H9 (cell line): ENCODE measurements around the gene ABCA3. TPM values are rescaled to one million over a fixed set of nuclear protein-coding genes. Genes with fewer than 3 reads are reported as not detected.
"Not testable (repeated sequence)": the region's sequence is repeated elsewhere in the genome, so short reads cannot be mapped to it uniquely, and the experiment has no call there.

ENCODE experiments used
- DNase-seq: peaks from one replicate; pipeline ENCODE4 v3.0.0-alpha.2; 2017
- H2AFZ ChIP-seq: one replicate; pipeline ENCODE4 v1.6.1; 2013; ENCODE audit warnings: mild to moderate bottlenecking, low read length, control low read depth, moderate library complexity
- H2AK5ac ChIP-seq: 2 replicates; pipeline ENCODE4 v1.6.1; 2013; ENCODE audit warnings: low read length, control low read depth, mixed read lengths; ENCODE audit not compliant: insufficient read length
- H2BK120ac ChIP-seq: one replicate; pipeline ENCODE4 v1.6.1; 2013; ENCODE audit warnings: low read depth, mild to moderate bottlenecking, low read length, control low read depth, inconsistent platforms; ENCODE audit not compliant: poor library complexity, severe bottlenecking
- H2BK12ac ChIP-seq: 2 replicates; pipeline ENCODE4 v1.6.1; 2013; ENCODE audit warnings: low read length, control low read depth, mixed read lengths, low read depth; ENCODE audit not compliant: insufficient read length
- H2BK15ac ChIP-seq: 2 replicates; pipeline ENCODE4 v1.6.1; 2013; ENCODE audit warnings: low read depth, low read length, control low read depth
- H2BK20ac ChIP-seq: one replicate; pipeline ENCODE4 v1.6.1; 2013; ENCODE audit warnings: low read depth, mild to moderate bottlenecking, low read length, control low read depth, inconsistent platforms; ENCODE audit not compliant: poor library complexity, severe bottlenecking
- H2BK5ac ChIP-seq: 2 replicates; pipeline ENCODE4 v1.6.1; 2013; ENCODE audit warnings: low read length, control low read depth, mixed read lengths; ENCODE audit not compliant: insufficient read length
- H3K14ac ChIP-seq: 2 replicates; pipeline ENCODE4 v1.6.1; 2013; ENCODE audit warnings: low read length, control low read depth; ENCODE audit not compliant: insufficient read depth
- H3K18ac ChIP-seq: 2 replicates; pipeline ENCODE4 v1.6.1; 2013; ENCODE audit warnings: low read depth, mild to moderate bottlenecking, mixed read lengths, low read length, control low read depth; ENCODE audit not compliant: insufficient read length
- H3K23ac ChIP-seq: 2 replicates; pipeline ENCODE4 v1.6.1; 2013; ENCODE audit warnings: low read length, control low read depth, mixed read lengths, low read depth; ENCODE audit not compliant: insufficient read length
- H3K23me2 ChIP-seq: 2 replicates; pipeline ENCODE4 v1.6.1; 2013; ENCODE audit warnings: low read depth, mild to moderate bottlenecking, mixed read lengths, low read length, control low read depth; ENCODE audit not compliant: insufficient read length, poor library complexity, severe bottlenecking
- H3K27ac ChIP-seq: 2 replicates; pipeline ENCODE4 v1.5.1; 2013; ENCODE audit warnings: low read length, control low read depth, mixed read lengths, low read depth; ENCODE audit not compliant: insufficient read length
- H3K27me3 ChIP-seq: 2 replicates; pipeline ENCODE4 v1.6.1; 2013; ENCODE audit warnings: low read length, control low read depth, inconsistent platforms; ENCODE audit not compliant: insufficient read depth
- H3K4ac ChIP-seq: 2 replicates; pipeline ENCODE4 v1.6.1; 2013; ENCODE audit warnings: low read depth, mild to moderate bottlenecking, control low read depth, inconsistent platforms, low read length, moderate library complexity
- H3K4me1 ChIP-seq: 2 replicates; pipeline ENCODE4 v1.6.1; 2013; ENCODE audit warnings: low read length, control low read depth, inconsistent platforms; ENCODE audit not compliant: insufficient read depth
- H3K4me2 ChIP-seq: 2 replicates; pipeline ENCODE4 v1.6.1; 2013; ENCODE audit warnings: low read length, control low read depth, mixed read lengths; ENCODE audit not compliant: insufficient read length, insufficient read depth
- H3K56ac ChIP-seq: 2 replicates; pipeline ENCODE4 v1.6.1; 2013; ENCODE audit warnings: low read depth, mild to moderate bottlenecking, mixed read lengths, low read length, control low read depth; ENCODE audit not compliant: insufficient read length
- H3K79me1 ChIP-seq: 2 replicates; pipeline ENCODE4 v1.6.1; 2013; ENCODE audit warnings: low read depth, mild to moderate bottlenecking, moderate library complexity, low read length, control low read depth, inconsistent platforms; ENCODE audit not compliant: insufficient read depth, poor library complexity, severe bottlenecking
- H3K79me2 ChIP-seq: 2 replicates; pipeline ENCODE4 v1.6.1; 2013; ENCODE audit warnings: low read length, control low read depth, inconsistent platforms; ENCODE audit not compliant: insufficient read depth
- H3K9ac ChIP-seq: 2 replicates; pipeline ENCODE4 v1.6.1; 2013; ENCODE audit warnings: low read length, control low read depth, mixed read lengths; ENCODE audit not compliant: insufficient read length; ENCODE audit errors: extremely low read depth
- H3K9me3 ChIP-seq: one replicate; pipeline ENCODE4 v1.6.1; 2013; ENCODE audit warnings: low read depth, low read length, inconsistent platforms; ENCODE audit not compliant: control insufficient read depth
- H3T11ph ChIP-seq: one replicate; pipeline ENCODE4 v1.6.1; 2013; ENCODE audit warnings: mild to moderate bottlenecking, low read length, control low read depth, inconsistent platforms
- H4K20me1 ChIP-seq: one replicate; pipeline ENCODE4 v1.6.1; 2013; ENCODE audit not compliant: control insufficient read depth, insufficient read length, insufficient read depth
- H4K5ac ChIP-seq: 2 replicates; pipeline ENCODE4 v1.6.1; 2013; ENCODE audit warnings: low read depth, mild to moderate bottlenecking, mixed read lengths, low read length, control low read depth; ENCODE audit not compliant: insufficient read length
- H4K8ac ChIP-seq: replicated peaks from 2 replicates; pipeline ENCODE4 v1.6.1; 2013; ENCODE audit warnings: low read length, control low read depth, mixed read lengths, low read depth; ENCODE audit not compliant: insufficient read length
- H4K91ac ChIP-seq: 2 replicates; pipeline ENCODE4 v1.6.1; 2013; ENCODE audit warnings: low read depth, mild to moderate bottlenecking, moderate library complexity, mixed read lengths, low read length, control low read depth; ENCODE audit not compliant: insufficient read length
- H3K27ac Mint-ChIP-seq, 3 experiments: 2 replicates in 2 of 3; 3 replicates in 1 of 3; pipeline ENCODE4 v1.8.0; 2020 to 2021; ENCODE audit warnings: mixed read lengths in 3 of 3, mild to moderate bottlenecking in 1 of 3, moderate library complexity in 1 of 3
- H3K27me3 Mint-ChIP-seq: 2 replicates; pipeline ENCODE4 v1.8.0; 2021; ENCODE audit warnings: low read depth, mild to moderate bottlenecking, moderate library complexity, mixed read lengths
- H3K36me3 Mint-ChIP-seq, 3 experiments: 2 replicates in 2 of 3; 3 replicates in 1 of 3; pipeline ENCODE4 v1.8.0; 2020 to 2021; ENCODE audit warnings: low read depth in 3 of 3, mixed read lengths in 3 of 3; ENCODE audit not compliant: insufficient read depth in 1 of 3
- H3K4me1 Mint-ChIP-seq, 2 experiments: 2 replicates each; pipeline ENCODE4 v1.8.0; 2020; ENCODE audit warnings: mixed read lengths in 2 of 2
- H3K4me3 Mint-ChIP-seq, 2 experiments: 2 replicates in 1 of 2; 3 replicates in 1 of 2; pipeline ENCODE4 v1.8.0; 2020 to 2021; ENCODE audit warnings: mild to moderate bottlenecking in 2 of 2, mixed read lengths in 2 of 2, moderate library complexity in 1 of 2
- H3K9me3 Mint-ChIP-seq, 2 experiments: 2 replicates in 1 of 2; 3 replicates in 1 of 2; pipeline ENCODE4 v1.8.0; 2020; ENCODE audit warnings: mild to moderate bottlenecking in 2 of 2, mixed read lengths in 2 of 2, moderate library complexity in 1 of 2
- CTCF ChIP-seq: fragments of 200-600 bp; sonication (generic); conservative IDR thresholded peaks from 3 replicates; pipeline ENCODE4 v1.8.0; 2021; ENCODE audit warnings: antibody characterized with exemption, mild to moderate bottlenecking
- WGBS: extraction: QIAGEN DNeasy Blood & Tissue Kit; methylation state at CpG from one replicate; pipeline ENCODE4 v1.1.7; 2013; ENCODE audit warnings: missing lambda C conversion rate, low lambda C conversion rate, mixed read lengths; ENCODE audit not compliant: insufficient read length; ENCODE audit errors: extremely low coverage; 5-methylcytosine and 5-hydroxymethylcytosine counted together
- total RNA-seq: library from RNA; stranded (reverse); gene quantifications from 2 replicates; pipeline ENCODE4 v1.2.1, GENCODE V29; 2021

The ABCA3 gene
- total RNA-seq, 1 experiment from 2014 or later, result 8.0 TPM

- H3K79me2 ChIP-seq, result peaks cover 39% of the 10 kb centered on the region
Observed at GRCh38 chr16:2263026-2263425, 77.5 kb downstream of the ABCA3 start.

More at GRCh38 chr16:2263026-2263425, 77.5 kb downstream of the ABCA3 start:
- Mint-ChIP-seq H3K27ac (peak overlapping the region in 1 of 3 experiments; percentile 16; a peak in 1 of 7 replicates), H3K4me1 (peaks cover 19 to 22% of the 10 kb centered on the region in 2 experiments), H3K36me3 (peaks cover 57 to 89% (median 79%) of the 10 kb centered on the region in 3 experiments)
- not testable (repeated sequence) for H3K23me2 ChIP-seq, H4K5ac ChIP-seq, H2BK12ac ChIP-seq, H3K27me3 ChIP-seq, H3K18ac ChIP-seq, H3K4ac ChIP-seq, H3K4me3 Mint-ChIP-seq, H3K4me2 ChIP-seq, H3K9me3 Mint-ChIP-seq, H3K14ac ChIP-seq, H4K91ac ChIP-seq, H2BK120ac ChIP-seq, H3K23ac ChIP-seq, H2AK5ac ChIP-seq, H3K56ac ChIP-seq, H4K8ac ChIP-seq, H3K9me3 ChIP-seq, H3K27me3 Mint-ChIP-seq, H3K27ac ChIP-seq, DNase-seq, H3K9ac ChIP-seq, H2AFZ ChIP-seq, H2BK15ac ChIP-seq, H4K20me1 ChIP-seq, H3T11ph ChIP-seq, H2BK20ac ChIP-seq, H3K79me1 ChIP-seq, H3K4me1 ChIP-seq, H2BK5ac ChIP-seq
- WGBS, result no CpG with 5 or more reads among the region's 14 CpGs
- TF ChIP-seq CTCF, result peak; percentile 17; the same call in 2 of the 3 replicates
